Measurements from ENCODE around the gene PODN. TPM values are rescaled to one million over a fixed set of nuclear protein-coding genes. Genes with fewer than 3 reads are reported as not detected.

The PODN gene
- total and polyA plus RNA-seq, 2 of the 4 experiments (the other 2 are of a cell fraction): 0.54 to 6.2 TPM

- ATAC-seq (ENCODE audit: low read depth): no peak
- H4K20me1 ChIP-seq (ENCODE audit: insufficient read depth, low read length): no peaks in the 10 kb centered on the region
- dilution Hi-C loops (cut with HindIII; ENCODE audit: low sequenced_read_pairs, unreplicated experiment) (no loop called here), in situ Hi-C loops (cut with MboI; ENCODE audit: low sequenced_read_pairs) (no loop called here), intact Hi-C loops (cut with micrococcal nuclease) (no loop called here)
- no TSS peak for BruUV-seq (replicated peaks)
- WGBS, 2 experiments (ENCODE audit: extremely low coverage in 2 of 2, insufficient read length in 1 of 2): 75% methylated on average over 1 of the region's 3 CpGs; no CpG with 5 or more reads in 1 of the 2 experiments
- H3K4me2 ChIP-seq (ENCODE audit: low read depth, low read length): no peak overlapping the region
- no peak overlapping the region for H4K5ac ChIP-seq (ENCODE audit: low read depth, low read length)
- H3K56ac ChIP-seq (ENCODE audit: extremely low read depth, insufficient read depth, low read length): no peak overlapping the region
- ChIA-PET POLR2A (ENCODE audit: unreplicated experiment) (no interaction called here), CTCF (no interaction called here)
- peaks cover 3% of the 10 kb centered on the region for H3K4me1 ChIP-seq (ENCODE audit: control insufficient read depth, insufficient read depth, low read length)
- H2AFZ ChIP-seq (replicated peaks; ENCODE audit: low read length, poor library complexity): no peak overlapping the region
- H2AK9ac ChIP-seq (replicated peaks; ENCODE audit: low read depth, low read length, poor library complexity): no peak overlapping the region
- H3K36me3 ChIP-seq (ENCODE audit: control insufficient read depth, insufficient read depth, low read length): peaks cover 12% of the 10 kb centered on the region
- no peaks in the 10 kb centered on the region for H3K9me3 ChIP-seq (ENCODE audit: control insufficient read depth, insufficient read depth, low read length)
- H4K8ac ChIP-seq (ENCODE audit: low read depth in 2 of 2, low read length in 2 of 2): no peak overlapping the region
- no peak overlapping the region for H3K27ac ChIP-seq (ENCODE audit: insufficient read depth, low read length)
- H3K14ac ChIP-seq (replicated peaks; ENCODE audit: low read depth, low read length): no peak overlapping the region
- H2BK120ac ChIP-seq (ENCODE audit: low read depth, low read length): no peak overlapping the region
- no peak overlapping the region for H4K91ac ChIP-seq (ENCODE audit: insufficient read depth, low read depth, low read length)
- no peak overlapping the region for H3K23ac ChIP-seq (ENCODE audit: low read depth, low read length)
- no peak overlapping the region for H3K4me3 ChIP-seq (ENCODE audit: insufficient read depth, low read depth, low read length)
- no peaks in the 10 kb centered on the region for H3K27me3 ChIP-seq (ENCODE audit: control insufficient read depth, insufficient read depth, low read length)
- DNase-seq: no peak
- H2BK5ac ChIP-seq (ENCODE audit: low read depth, low read length, poor library complexity, severe bottlenecking): no peak overlapping the region
- no peak overlapping the region for H2BK20ac ChIP-seq (ENCODE audit: low read depth, low read length)
- no peak overlapping the region for H3K4ac ChIP-seq (ENCODE audit: low read depth, low read length)
- H3K9me1 ChIP-seq (ENCODE audit: insufficient read depth, low read length): no peaks in the 10 kb centered on the region; the same call in 1 of the 2 replicates
- H3K9ac ChIP-seq (ENCODE audit: low read depth, low read length): no peak overlapping the region
- peaks cover 0 to 24% of the 10 kb centered on the region in 2 experiments; a peak in 2 of 4 replicates for H3K79me1 ChIP-seq (ENCODE audit: low read depth in 1 of 2, low read length in 2 of 2)
- H2AK5ac ChIP-seq (ENCODE audit: low read depth, low read length): no peak overlapping the region
- TF ChIP-seq, protein P1, sequence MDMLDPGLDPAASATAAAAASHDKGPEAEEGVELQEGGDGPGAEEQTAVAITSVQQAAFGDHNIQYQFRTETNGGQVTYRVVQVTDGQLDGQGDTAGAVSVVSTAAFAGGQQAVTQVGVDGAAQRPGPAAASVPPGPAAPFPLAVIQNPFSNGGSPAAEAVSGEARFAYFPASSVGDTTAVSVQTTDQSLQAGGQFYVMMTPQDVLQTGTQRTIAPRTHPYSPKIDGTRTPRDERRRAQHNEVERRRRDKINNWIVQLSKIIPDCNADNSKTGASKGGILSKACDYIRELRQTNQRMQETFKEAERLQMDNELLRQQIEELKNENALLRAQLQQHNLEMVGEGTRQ (IDR thresholded peaks at IDR 0.05; ENCODE audit: low read depth, low read length): no peak
- TF ChIP-seq FOS (IDR thresholded peaks at IDR 0.05; ENCODE audit: low read depth, low read length) (no peak), ELK1 (IDR thresholded peaks at IDR 0.05; ENCODE audit: borderline replicate concordance, low read depth, low read length) (no peak), MAZ (IDR thresholded peaks at IDR 0.05; ENCODE audit: borderline replicate concordance, low read depth, low read length) (no peak)
- H2BK15ac ChIP-seq (ENCODE audit: low read depth, low read length): no peak overlapping the region
- H3K18ac ChIP-seq (ENCODE audit: low read depth, low read length): no peak overlapping the region
These were observed 23.4 kb upstream of the PODN start for GRCh38 chr1:53038566-53038965.
